A549 (cell line): ENCODE measurements around the gene COPZ2. TPM values are rescaled to one million over a fixed set of nuclear protein-coding genes. Genes with fewer than 3 reads are reported as not detected.

Experiments used
- ATAC-seq, 2 experiments: fragments of 200-7000 bp in 1 of 2; fragments of >200 bp in 1 of 2; cut with Nextera tagmentation in 1 of 2; cut with Tn5 transposase in 1 of 2; 3 replicates each; pipeline versions ENCODE4 v1.8.0 to v1.9.1; 2018 to 2020; ENCODE audit warnings: mild to moderate bottlenecking in 1 of 2, moderate library complexity in 1 of 2
- CTCF ChIA-PET: fragments of 300-600 bp; sonication (Branson Sonifier 250); formaldehyde crosslinking; extraction: SDS; loops from one replicate; lab custom pipeline; 2021; ENCODE audit warnings: antibody characterized with exemption, inconsistent platforms; lab: Yijun Ruan, JAX
- POLR2A ChIA-PET: fragments of 350-600 bp; formaldehyde crosslinking; extraction: SDS; loops from one replicate; lab custom pipeline; 2021; ENCODE audit warnings: antibody characterized with exemption, inconsistent platforms; lab: Yijun Ruan, JAX
- DNase-seq, 2 experiments: peaks; one replicate each; pipeline versions ENCODE4 v3.0.0 to v3.0.0-alpha.2; 2011 to 2016; ENCODE audit warnings: low read depth in 1 of 2, low spot score in 1 of 2
- FAIRE-seq: peaks from 2 replicates; lab custom pipeline; 2011; peaks lifted over from hg19 to GRCh38; lab: Jason Lieb, UNC
- H3K27ac ChIP-seq, 2 experiments: fragments of >200 bp; sonication (Bioruptor Twin); formaldehyde crosslinking; 3 replicates each; pipeline ENCODE4 v1.5.1; 2016 to 2017
- H3K4me1 ChIP-seq: fragments of >200 bp; sonication (Bioruptor Twin); formaldehyde crosslinking; 3 replicates; pipeline ENCODE4 v1.6.1; 2016
- H3K4me2 ChIP-seq: fragments of >200 bp; sonication (Bioruptor Twin); formaldehyde crosslinking; 3 replicates; pipeline ENCODE4 v1.6.1; 2016
- H3K4me3 ChIP-seq: fragments of >200 bp; sonication (Bioruptor Twin); formaldehyde crosslinking; 3 replicates; pipeline ENCODE4 v1.5.1; 2016
- H3K9me3 ChIP-seq: fragments of >200 bp; sonication (Bioruptor Twin); formaldehyde crosslinking; 3 replicates; pipeline ENCODE4 v1.6.1; 2016
- ATOH8 ChIP-seq: fragments of 250-450 bp; sonication (Bioruptor Pico); IDR thresholded peaks from 2 replicates; pipeline ENCODE4 v1.5.0; 2020; ENCODE audit warnings: low read depth, mild to moderate bottlenecking, moderate library complexity
- CEBPB ChIP-seq, 2 experiments: fragments of >200 bp in 1 of 2; sonication (Bioruptor Twin) in 1 of 2; formaldehyde crosslinking in 1 of 2; IDR thresholded peaks; 2 replicates each; pipeline ENCODE4 v1.6.1; 2012 to 2016
- CHD2 ChIP-seq: fragments of 150-350 bp; IDR thresholded peaks from 2 replicates; pipeline ENCODE4 v1.6.1; 2014; ENCODE audit warnings: low read length; ENCODE audit not compliant: partially characterized antibody
- CHD4 ChIP-seq: fragments of 200-600 bp; sonication (generic); IDR thresholded peaks from 2 replicates; pipeline ENCODE4 v1.6.1; 2016; ENCODE audit warnings: antibody characterized with exemption, mild to moderate bottlenecking, borderline replicate concordance
- ELK1 ChIP-seq: fragments of 150-350 bp; IDR thresholded peaks from 2 replicates; pipeline ENCODE4 v1.6.1; 2014; ENCODE audit warnings: low read depth, mild to moderate bottlenecking, low read length
- EP300 ChIP-seq, 2 experiments: fragments of >200 bp; sonication (Bioruptor Twin); formaldehyde crosslinking; IDR thresholded peaks; 2 replicates in 1 of 2; 3 replicates in 1 of 2; pipeline ENCODE4 v1.6.1; 2016 to 2017
- FOSL2 ChIP-seq, 2 experiments: fragments of 450-650 bp in 1 of 2; fragments of >200 bp in 1 of 2; sonication (Bioruptor Twin) in 1 of 2; formaldehyde crosslinking; IDR thresholded peaks; 2 replicates each; pipeline versions ENCODE4 v1.5.0 to v1.6.1; 2016 to 2020; ENCODE audit warnings: mild to moderate bottlenecking in 1 of 2, moderate library complexity in 1 of 2
- HEYL ChIP-seq: fragments of 250-450 bp; sonication (Bioruptor Pico); IDR thresholded peaks from 2 replicates; pipeline ENCODE4 v1.8.0; 2021; ENCODE audit warnings: mild to moderate bottlenecking, moderate library complexity
- JUN ChIP-seq, 2 experiments: fragments of >200 bp; sonication (Bioruptor Twin); formaldehyde crosslinking; IDR thresholded peaks; 2 replicates in 1 of 2; 3 replicates in 1 of 2; pipeline ENCODE4 v1.6.1; 2016 to 2017
- KDM1A ChIP-seq: fragments of 200-600 bp; sonication (generic); IDR thresholded peaks from 2 replicates; pipeline ENCODE4 v1.6.1; 2016; ENCODE audit warnings: low read depth, mild to moderate bottlenecking
- KDM5A ChIP-seq: fragments of 200-600 bp; sonication (generic); IDR thresholded peaks from 2 replicates; pipeline ENCODE4 v1.6.1; 2016; ENCODE audit warnings: antibody characterized with exemption, mild to moderate bottlenecking
- MAX ChIP-seq: IDR thresholded peaks from 2 replicates; pipeline ENCODE4 v1.6.1; 2012
- MAZ ChIP-seq: fragments of 150-350 bp; IDR thresholded peaks from 2 replicates; pipeline ENCODE4 v1.6.1; 2014; ENCODE audit warnings: antibody characterized with exemption, low read depth, low read length, borderline replicate concordance
- NFE2L2 ChIP-seq: fragments of 150-350 bp; conservative IDR thresholded peaks from 2 replicates; pipeline ENCODE4 v1.6.1; 2014; ENCODE audit warnings: low read length
- RFX5 ChIP-seq: fragments of 450-650 bp; IDR thresholded peaks from 2 replicates; pipeline ENCODE4 v1.7.1; 2014; ENCODE audit warnings: antibody characterized with exemption, mild to moderate bottlenecking, moderate library complexity
- SMC3 ChIP-seq: fragments of >200 bp; sonication (Bioruptor Twin); formaldehyde crosslinking; IDR thresholded peaks from 3 replicates; pipeline ENCODE4 v1.6.1; 2018; ENCODE audit warnings: inconsistent platforms
- TP53 ChIP-seq: fragments of 250-450 bp; sonication (Bioruptor Pico); IDR thresholded peaks from 2 replicates; pipeline ENCODE4 v1.5.0; 2021; ENCODE audit warnings: mild to moderate bottlenecking, moderate library complexity
- ZC3H11A ChIP-seq: fragments of 450-650 bp; IDR thresholded peaks from 2 replicates; pipeline ENCODE4 v1.6.1; 2014; ENCODE audit warnings: antibody characterized with exemption, mild to moderate bottlenecking
- ZFP36 ChIP-seq: fragments of 450-650 bp; IDR thresholded peaks from 2 replicates; pipeline ENCODE4 v1.6.1; 2014; ENCODE audit warnings: borderline replicate concordance; ENCODE audit not compliant: partially characterized antibody
- ZNF302 ChIP-seq: fragments of 250-450 bp; sonication (Bioruptor Pico); IDR thresholded peaks from 2 replicates; pipeline ENCODE4 v1.9.0; 2021; ENCODE audit warnings: inconsistent platforms, mild to moderate bottlenecking, moderate library complexity
- WGBS: methylation state at CpG from one replicate; pipeline ENCODE4 v1.1.6; 2017; ENCODE audit errors: missing lambda C conversion rate; 5-methylcytosine and 5-hydroxymethylcytosine counted together
- polyA plus RNA-seq, 4 experiments: library from polyadenylated mRNA; depleted of rRNA in 3 of 4; stranded (reverse); fragments of >200 nt; fragmentation: RNase III in 1 of 4; extraction: RNeasy Plus Mini Kit Qiagen cat#74134 plus additional on column Dnase treatment in 1 of 4; gene quantifications; 2 replicates in 3 of 4; 3 replicates in 1 of 4; pipeline ENCODE4 v1.2.3, GENCODE V29; 2011 to 2017
- TF ChIP-seq, protein P1 (sequence below): IDR thresholded peaks from 2 replicates; pipeline ENCODE4 v1.6.1; 2012
- TF ChIP-seq, protein P2 (sequence below): fragments of 250-450 bp; sonication (Bioruptor Pico); IDR thresholded peaks from 2 replicates; pipeline ENCODE4 v1.5.0; 2021; ENCODE audit warnings: mild to moderate bottlenecking, moderate library complexity, borderline replicate concordance

The COPZ2 gene
- polyA plus RNA-seq, 2 of the 4 experiments (the other 2 are of a cell fraction) = 10.6 to 19.3 TPM

- FAIRE-seq = no peak
- Histone ChIP-seq H3K4me1 (peaks cover 15% of the 10 kb centered on the region), H3K4me2 (no peak overlapping the region), H3K27ac (no peak overlapping the region), H3K4me3 (no peak overlapping the region), H3K9me3 (no peaks in the 10 kb centered on the region)
- ATAC-seq = no peak
- ChIA-PET CTCF (interaction anchor here (0.7 to 46.6 kb wide), 11 partner anchors 8 to 307 kb away, joined by 3 to 1398 read pairs (median 5); partner anchors contain the start of genes CBX1, NFE2L1 and SNX11), POLR2A (interaction anchor here (1.8 kb wide), 1 partner anchor 72 kb away, joined by 4 read pairs; the partner anchor contains the start of gene CBX1)
- no peak for DNase-seq
- no peak for TF ChIP-seq ZNF302
- no peak for TF ChIP-seq RFX5
- TF ChIP-seq JUN (IDR thresholded peaks at IDR 0.05) = no peak
- no peak for TF ChIP-seq SMC3
- TF ChIP-seq KDM5A = no peak
- no peak for TF ChIP-seq FOSL2 (IDR thresholded peaks at IDR 0.05)
- TF ChIP-seq FOSL2 (CRISPR knock-in tag; IDR thresholded peaks at IDR 0.05) = no peak
- no peak for TF ChIP-seq MAZ
- TF ChIP-seq, protein P1, sequence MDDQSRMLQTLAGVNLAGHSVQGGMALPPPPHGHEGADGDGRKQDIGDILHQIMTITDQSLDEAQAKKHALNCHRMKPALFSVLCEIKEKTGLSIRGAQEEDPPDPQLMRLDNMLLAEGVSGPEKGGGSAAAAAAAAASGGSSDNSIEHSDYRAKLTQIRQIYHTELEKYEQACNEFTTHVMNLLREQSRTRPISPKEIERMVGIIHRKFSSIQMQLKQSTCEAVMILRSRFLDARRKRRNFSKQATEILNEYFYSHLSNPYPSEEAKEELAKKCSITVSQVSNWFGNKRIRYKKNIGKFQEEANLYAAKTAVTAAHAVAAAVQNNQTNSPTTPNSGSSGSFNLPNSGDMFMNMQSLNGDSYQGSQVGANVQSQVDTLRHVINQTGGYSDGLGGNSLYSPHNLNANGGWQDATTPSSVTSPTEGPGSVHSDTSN = no peak
- no peak for TF ChIP-seq ELK1
- no peak for TF ChIP-seq TP53
- 56% methylated on average over 1 of the region's 1 CpG for WGBS
Measured at GRCh38 chr17:48028736-48029135, 8.9 kb downstream of the COPZ2 start.

DNA sequence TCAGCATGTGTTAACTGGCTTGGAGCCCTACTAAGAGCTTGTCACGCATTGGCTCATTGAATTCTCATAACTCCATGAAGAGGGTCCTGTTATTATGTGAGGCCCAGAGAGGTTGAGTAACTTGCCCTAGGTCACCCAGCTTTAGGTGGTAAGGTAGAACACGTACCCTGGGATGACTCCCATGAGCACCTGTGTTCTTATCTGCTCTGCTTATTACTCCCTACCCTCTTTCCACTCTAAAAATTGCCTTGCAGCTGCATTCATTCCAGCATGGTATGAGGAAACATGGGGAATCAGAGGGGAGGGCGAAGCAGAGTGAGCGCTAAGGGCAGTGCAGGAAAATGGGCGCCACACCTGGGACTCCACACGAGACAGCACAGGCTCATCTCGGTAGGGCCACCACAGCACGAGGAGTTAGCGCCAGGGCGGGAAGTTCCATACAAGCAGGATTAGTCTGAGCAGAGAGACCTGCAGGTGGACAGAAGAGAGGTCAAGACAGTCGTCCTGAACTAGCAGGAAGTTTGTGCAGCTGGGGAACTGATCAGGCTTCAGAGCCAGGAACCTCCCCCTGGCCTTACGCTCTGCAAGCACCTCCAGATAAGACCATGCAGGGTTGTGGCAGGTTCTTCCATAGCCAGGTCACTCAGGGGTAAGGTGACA lies 10.1 kb downstream of the COPZ2 start:
- Histone ChIP-seq H3K9me3 (no peaks in the 10 kb centered on the region), H3K4me1 (peaks cover 23% of the 10 kb centered on the region), H3K27ac (no peak overlapping the region), H3K4me3 (no peak overlapping the region), H3K4me2 (no peak overlapping the region)
- POLR2A ChIA-PET = interaction anchor here (1.1 to 2.5 kb wide), 2 partner anchors 19 to 80 kb away, joined by 3 to 59 read pairs; partner anchors contain the start of genes NFE2L1 and SNX11
- 78% methylated on average over 12 of the region's 12 CpGs for whole genome bisulfite sequencing
- DNase-seq (no peak), ATAC-seq (no peak), FAIRE-seq (no peak)
- TF ChIP-seq ZFP36 (peak; percentile 47), KDM1A (0 out of 2 replicates have a peak, but pooled peaks have one; percentile 25), CHD4 (no peak)
- CTCF ChIA-PET = interaction anchor here (0.6 to 46.6 kb wide), 36 partner anchors 8 to 764 kb away, joined by 3 to 1398 read pairs (median 6); partner anchors contain the start of genes CBX1, HOXB6, HOXB8 and NFE2L1

GRCh38 chr17:48026502-48027321 lies 10.9 kb downstream of the COPZ2 start:
- FAIRE-seq (peak; percentile 39), DNase-seq (peak; percentile 89 to 90), ATAC-seq (peak; percentile 17 to 56; a peak in 5 of 6 replicates)
- H3K4me3 ChIP-seq = no peak overlapping the region
- H3K4me1 ChIP-seq = peaks cover 27% of the 10 kb centered on the region
- ChIA-PET POLR2A (interaction anchor here (0.5 to 2.5 kb wide), 8 partner anchors 19 to 81 kb away, joined by 3 to 59 read pairs (median 5); partner anchors contain the start of genes CDK5RAP3, NFE2L1 and SNX11), CTCF (interaction anchor here (0.6 to 46.6 kb wide), 48 partner anchors 8 to 764 kb away, joined by 3 to 1398 read pairs (median 5); partner anchors contain the start of genes CBX1, CDK5RAP3, HOXB6 and HOXB8)
- peak overlapping the region in 1 of 2 experiments; percentile 73; a peak in 4 of 6 replicates for H3K27ac ChIP-seq
- 32% methylated on average over 9 of the region's 18 CpGs for WGBS
- H3K9me3 ChIP-seq = no peaks in the 10 kb centered on the region
- H3K4me2 ChIP-seq = peak overlapping the region; percentile 88
- TF ChIP-seq SMC3 = peak; percentile 93
- no peak for TF ChIP-seq KDM1A
- TF ChIP-seq, protein P2, sequence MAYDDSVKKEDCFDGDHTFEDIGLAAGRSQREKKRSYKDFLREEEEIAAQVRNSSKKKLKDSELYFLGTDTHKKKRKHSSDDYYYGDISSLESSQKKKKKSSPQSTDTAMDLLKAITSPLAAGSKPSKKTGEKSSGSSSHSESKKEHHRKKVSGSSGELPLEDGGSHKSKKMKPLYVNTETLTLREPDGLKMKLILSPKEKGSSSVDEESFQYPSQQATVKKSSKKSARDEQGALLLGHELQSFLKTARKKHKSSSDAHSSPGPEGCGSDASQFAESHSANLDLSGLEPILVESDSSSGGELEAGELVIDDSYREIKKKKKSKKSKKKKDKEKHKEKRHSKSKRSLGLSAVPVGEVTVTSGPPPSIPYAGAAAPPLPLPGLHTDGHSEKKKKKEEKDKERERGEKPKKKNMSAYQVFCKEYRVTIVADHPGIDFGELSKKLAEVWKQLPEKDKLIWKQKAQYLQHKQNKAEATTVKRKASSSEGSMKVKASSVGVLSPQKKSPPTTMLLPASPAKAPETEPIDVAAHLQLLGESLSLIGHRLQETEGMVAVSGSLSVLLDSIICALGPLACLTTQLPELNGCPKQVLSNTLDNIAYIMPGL (CRISPR knock-in tag) = no peak
- TF ChIP-seq MAX = peak; percentile 56; the same call in 1 of the 2 replicates
- TF ChIP-seq HEYL (CRISPR knock-in tag) = no peak
- no peak for TF ChIP-seq ATOH8 (CRISPR knock-in tag)
- TF ChIP-seq CHD4 = no peak
- TF ChIP-seq ZC3H11A = no peak
- no peak for TF ChIP-seq CEBPB (IDR thresholded peaks at IDR 0.05)
- no peak for TF ChIP-seq EP300 (IDR thresholded peaks at IDR 0.05)
- TF ChIP-seq CHD2 = peak; percentile 25
- TF ChIP-seq NFE2L2 = 0 out of 2 replicates have a peak, but pooled peaks have one; percentile 1
